Vagina (tissue), 2 donors: ENCODE measurements around the gene GDA.

ENCODE experiments used
- POLR2A ChIP-seq, 2 donors: fragments of 450-650 bp; IDR thresholded peaks; one replicate each; pipeline ENCODE4 v1.6.1; 2017; ENCODE audit warnings: antibody characterized with exemption in 2 of 2, mild to moderate bottlenecking in 2 of 2, moderate library complexity in 2 of 2
- POLR2AphosphoS5 ChIP-seq, 2 donors: sonication (generic); formaldehyde crosslinking; IDR thresholded peaks; one replicate each; pipeline ENCODE4 v1.9.0; 2017; ENCODE audit warnings: antibody characterized with exemption in 2 of 2, mild to moderate bottlenecking in 2 of 2, low read depth in 1 of 2; ENCODE audit not compliant: insufficient read depth in 1 of 2
- TF ChIP-seq, protein P1 (sequence below), 3 experiments: fragments of 450-650 bp in 2 of 3; fragments of 200-600 bp in 1 of 3; sonication (generic) in 1 of 3; IDR thresholded peaks; one replicate each; pipeline ENCODE4 v1.5.1; 2017 to 2019; ENCODE audit warnings: antibody characterized with exemption in 3 of 3, mild to moderate bottlenecking in 2 of 3, moderate library complexity in 2 of 3

- TF ChIP-seq, protein P1, sequence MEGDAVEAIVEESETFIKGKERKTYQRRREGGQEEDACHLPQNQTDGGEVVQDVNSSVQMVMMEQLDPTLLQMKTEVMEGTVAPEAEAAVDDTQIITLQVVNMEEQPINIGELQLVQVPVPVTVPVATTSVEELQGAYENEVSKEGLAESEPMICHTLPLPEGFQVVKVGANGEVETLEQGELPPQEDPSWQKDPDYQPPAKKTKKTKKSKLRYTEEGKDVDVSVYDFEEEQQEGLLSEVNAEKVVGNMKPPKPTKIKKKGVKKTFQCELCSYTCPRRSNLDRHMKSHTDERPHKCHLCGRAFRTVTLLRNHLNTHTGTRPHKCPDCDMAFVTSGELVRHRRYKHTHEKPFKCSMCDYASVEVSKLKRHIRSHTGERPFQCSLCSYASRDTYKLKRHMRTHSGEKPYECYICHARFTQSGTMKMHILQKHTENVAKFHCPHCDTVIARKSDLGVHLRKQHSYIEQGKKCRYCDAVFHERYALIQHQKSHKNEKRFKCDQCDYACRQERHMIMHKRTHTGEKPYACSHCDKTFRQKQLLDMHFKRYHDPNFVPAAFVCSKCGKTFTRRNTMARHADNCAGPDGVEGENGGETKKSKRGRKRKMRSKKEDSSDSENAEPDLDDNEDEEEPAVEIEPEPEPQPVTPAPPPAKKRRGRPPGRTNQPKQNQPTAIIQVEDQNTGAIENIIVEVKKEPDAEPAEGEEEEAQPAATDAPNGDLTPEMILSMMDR (IDR thresholded peaks at IDR 0.05) = no peak
- TF ChIP-seq POLR2A (IDR thresholded peaks at IDR 0.05) (no peak), POLR2AphosphoS5 (IDR thresholded peaks at IDR 0.05; ENCODE audit: insufficient read depth in 1 of 2, low read depth in 1 of 2) (no peak)
Observed at GRCh38 chr9:72202009-72202408, 52.8 kb downstream of the GDA start.
